Keratinocyte (primary cell): Measurements from ENCODE around the gene MUC6.

Experiments used
- EZH2 ChIP-seq: IDR thresholded peaks from one replicate; pipeline ENCODE4 v1.6.1; 2012; ENCODE audit warnings: inconsistent platforms, mild to moderate bottlenecking, low read length, moderate library complexity
- TF ChIP-seq, protein P1 (sequence below), 3 experiments: IDR thresholded peaks in 1 of 3; conservative IDR thresholded peaks in 1 of 3; optimal IDR thresholded peaks in 1 of 3; 2 replicates in 2 of 3; 3 replicates in 1 of 3; pipeline versions ENCODE3 to v1.5.1; 2011; ENCODE audit warnings: low read length in 3 of 3, mild to moderate bottlenecking in 3 of 3, moderate library complexity in 2 of 3, control low read depth in 1 of 3, inconsistent platforms in 1 of 3; ENCODE audit not compliant: insufficient read depth in 2 of 3; ENCODE audit errors: extremely low read depth in 1 of 3

DNA sequence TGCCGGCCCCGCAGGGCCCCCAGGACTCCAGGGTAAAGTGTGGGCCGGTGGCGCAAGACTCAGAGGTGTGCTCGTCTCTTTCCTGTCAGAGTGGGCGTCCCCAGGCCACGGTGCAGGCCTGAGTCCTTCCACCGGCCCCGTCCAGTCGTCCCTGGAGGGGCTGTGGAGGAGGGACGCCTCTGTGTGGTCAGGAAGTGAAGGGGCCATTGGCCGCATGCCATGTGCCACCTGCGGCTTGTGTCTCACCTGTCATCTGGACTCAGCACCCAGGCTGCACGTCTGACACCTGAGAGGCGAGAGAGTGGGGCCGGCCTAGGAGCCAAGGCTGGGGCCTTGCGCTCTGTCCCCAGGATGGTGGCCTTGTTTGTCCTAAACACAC lies 25.2 kb downstream of the MUC6 start:
- TF ChIP-seq, protein P1, sequence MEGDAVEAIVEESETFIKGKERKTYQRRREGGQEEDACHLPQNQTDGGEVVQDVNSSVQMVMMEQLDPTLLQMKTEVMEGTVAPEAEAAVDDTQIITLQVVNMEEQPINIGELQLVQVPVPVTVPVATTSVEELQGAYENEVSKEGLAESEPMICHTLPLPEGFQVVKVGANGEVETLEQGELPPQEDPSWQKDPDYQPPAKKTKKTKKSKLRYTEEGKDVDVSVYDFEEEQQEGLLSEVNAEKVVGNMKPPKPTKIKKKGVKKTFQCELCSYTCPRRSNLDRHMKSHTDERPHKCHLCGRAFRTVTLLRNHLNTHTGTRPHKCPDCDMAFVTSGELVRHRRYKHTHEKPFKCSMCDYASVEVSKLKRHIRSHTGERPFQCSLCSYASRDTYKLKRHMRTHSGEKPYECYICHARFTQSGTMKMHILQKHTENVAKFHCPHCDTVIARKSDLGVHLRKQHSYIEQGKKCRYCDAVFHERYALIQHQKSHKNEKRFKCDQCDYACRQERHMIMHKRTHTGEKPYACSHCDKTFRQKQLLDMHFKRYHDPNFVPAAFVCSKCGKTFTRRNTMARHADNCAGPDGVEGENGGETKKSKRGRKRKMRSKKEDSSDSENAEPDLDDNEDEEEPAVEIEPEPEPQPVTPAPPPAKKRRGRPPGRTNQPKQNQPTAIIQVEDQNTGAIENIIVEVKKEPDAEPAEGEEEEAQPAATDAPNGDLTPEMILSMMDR (optimal IDR thresholded peaks at IDR 0.05 in 1 of 3, IDR thresholded peaks at IDR 0.05 in 1 of 3, conservative IDR thresholded peaks at IDR 0.05 in 1 of 3; ENCODE audit: extremely low read depth in 1 of 3, insufficient read depth in 2 of 3, low read length in 3 of 3), result no peak
- no peak for TF ChIP-seq EZH2
